GM19372 (cell line): ENCODE results near the gene QKI.
"Not testable (repeated sequence)": the region's sequence is repeated elsewhere in the genome, so short reads cannot be mapped to it uniquely, and the experiment has no call there.

Source experiments
- ATAC-seq: cut with Tn5 transposase; IDR thresholded peaks from one replicate; pipeline ENCODE4 v1.9.1; 2021; ENCODE audit warnings: mild to moderate bottlenecking, low read depth, moderate library complexity; ENCODE audit not compliant: unreplicated experiment

The QKI gene

GRCh38 chr6:163470611-163471010 lies 56.1 kb downstream of the QKI start:
- ATAC-seq: no peak

- ATAC-seq: no peak
Observed at GRCh38 chr6:163474581-163474980, 60.1 kb downstream of the QKI start.

DNA sequence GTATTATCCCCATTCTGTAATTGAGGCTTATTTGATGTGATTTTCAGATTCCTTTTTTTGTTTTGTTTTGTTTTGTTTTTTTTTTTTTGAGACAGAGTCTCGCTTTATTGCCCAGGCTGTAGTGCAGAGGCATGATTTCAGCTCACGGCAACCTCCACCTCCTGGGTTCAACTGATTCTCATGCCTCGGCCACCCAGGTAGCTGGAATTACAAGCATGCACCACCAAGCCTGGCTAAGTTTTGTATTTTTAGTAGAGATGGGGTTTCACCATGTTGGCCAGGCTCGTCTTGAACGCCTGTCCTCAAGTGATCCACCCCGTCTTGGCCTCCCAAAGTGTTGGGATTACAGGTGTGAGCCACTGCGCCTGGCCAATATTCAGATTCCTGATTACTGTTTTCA lies 62.4 kb downstream of the QKI start:
- not testable (repeated sequence) for ATAC-seq

GRCh38 chr6:163483107-163483506 lies 68.6 kb downstream of the QKI start:
- ATAC-seq: no peak

DNA sequence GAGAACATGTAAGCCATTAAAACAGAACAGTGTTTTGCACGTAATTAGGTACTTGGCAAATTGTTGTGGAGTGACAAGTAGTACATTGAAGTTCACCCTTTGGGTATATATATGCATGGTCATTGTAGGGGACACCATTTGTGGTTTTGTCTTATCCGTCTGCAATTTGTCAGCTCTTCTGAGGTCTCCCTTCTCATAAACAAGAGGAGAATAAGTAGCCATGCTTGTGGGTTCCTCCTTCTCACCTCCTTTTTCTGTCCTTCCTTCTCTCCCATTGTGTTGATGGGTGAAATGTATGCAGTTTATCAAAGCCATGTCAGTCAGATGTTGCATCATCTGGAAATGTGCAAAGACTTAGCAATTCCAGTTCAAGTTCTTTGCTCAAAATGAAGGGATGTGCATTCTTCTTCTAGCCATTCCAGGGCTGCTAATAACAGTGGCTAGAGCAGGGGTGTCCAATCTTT lies 70.9 kb downstream of the QKI start:
- ATAC-seq: no peak

GRCh38 chr6:163486821-163487220 lies 72.3 kb downstream of the QKI start:
- no peak for ATAC-seq

GRCh38 chr6:163487606-163488005 lies 73.1 kb downstream of the QKI start:
- no peak for ATAC-seq

DNA sequence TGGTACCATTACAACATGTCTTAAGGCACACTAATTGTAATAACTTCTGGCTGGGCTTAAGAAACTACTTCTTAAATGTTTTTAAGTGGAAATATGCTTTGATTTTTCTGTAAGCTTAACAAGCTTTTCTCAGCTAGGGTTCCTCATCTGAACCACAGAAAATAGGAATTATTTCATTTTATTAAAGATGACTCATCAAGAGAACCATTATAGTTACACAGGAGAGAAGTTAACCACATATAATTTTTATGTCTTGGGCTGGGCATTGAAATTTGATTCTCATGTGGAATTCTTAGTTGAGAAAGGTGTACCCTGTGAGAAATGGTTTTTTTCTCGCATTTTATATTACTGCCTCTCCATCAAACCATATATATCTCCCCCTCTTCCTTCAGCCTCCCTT lies 75.1 kb downstream of the QKI start:
- no peak for ATAC-seq

GRCh38 chr6:163490826-163491577 lies 76.5 kb downstream of the QKI start:
- ATAC-seq: no peak

DNA sequence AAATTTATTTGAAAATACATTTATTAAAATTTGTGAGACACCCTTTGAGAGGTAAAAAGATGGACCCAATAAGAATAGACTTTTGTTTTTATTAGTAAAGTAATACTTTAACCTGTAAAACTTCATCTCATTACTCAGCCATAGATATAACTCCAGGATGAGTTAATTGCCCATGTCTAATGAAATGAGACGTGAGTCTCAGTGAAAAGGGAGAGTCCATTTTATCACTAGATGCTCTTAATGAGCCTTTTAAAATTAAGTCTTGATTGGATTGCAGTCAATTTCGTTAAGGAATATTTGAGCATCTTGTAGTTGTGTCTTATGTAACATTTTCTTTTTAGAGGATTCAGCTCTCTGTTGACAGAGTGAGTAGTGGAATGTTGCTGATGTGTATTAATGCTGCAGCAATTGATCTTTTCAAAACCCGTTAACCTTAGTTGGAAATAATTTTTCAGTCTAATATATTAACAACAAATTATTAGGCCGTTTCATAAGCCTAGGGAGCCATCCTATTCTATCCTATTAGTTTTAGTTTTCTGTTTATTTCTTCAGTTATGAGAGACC lies 77.3 kb downstream of the QKI start:
- ATAC-seq: no peak

DNA sequence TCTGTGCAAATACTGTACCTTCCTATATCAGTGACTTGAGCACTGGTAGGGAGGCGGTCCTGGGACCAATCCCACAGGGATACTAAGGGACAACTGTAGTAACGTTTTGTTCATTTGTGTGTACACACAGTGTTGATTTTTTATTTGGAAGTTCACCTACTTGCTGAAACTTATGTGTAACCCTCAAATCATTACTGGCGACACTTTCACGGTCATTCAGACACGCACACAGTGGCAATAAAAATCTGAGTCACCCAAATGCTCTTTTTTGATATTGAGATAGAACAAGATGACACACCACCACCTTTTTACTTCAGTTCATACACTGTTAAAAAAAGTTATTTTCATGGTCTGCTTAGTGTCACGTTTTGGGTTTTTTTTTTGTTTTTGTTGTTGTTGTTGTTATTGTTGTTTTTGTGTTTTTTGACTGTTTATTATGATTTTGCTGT lies 79.8 kb downstream of the QKI start:
- no peak for ATAC-seq

- ATAC-seq: no peak
Observed at GRCh38 chr6:163496205-163496604, 81.7 kb downstream of the QKI start.

GRCh38 chr6:163500105-163500504 lies 85.6 kb downstream of the QKI start:
- ATAC-seq: no peak

GRCh38 chr6:163501026-163501425 lies 86.5 kb downstream of the QKI start:
- ATAC-seq: no peak

GRCh38 chr6:163501439-163501838 lies 86.9 kb downstream of the QKI start:
- ATAC-seq: no peak

DNA sequence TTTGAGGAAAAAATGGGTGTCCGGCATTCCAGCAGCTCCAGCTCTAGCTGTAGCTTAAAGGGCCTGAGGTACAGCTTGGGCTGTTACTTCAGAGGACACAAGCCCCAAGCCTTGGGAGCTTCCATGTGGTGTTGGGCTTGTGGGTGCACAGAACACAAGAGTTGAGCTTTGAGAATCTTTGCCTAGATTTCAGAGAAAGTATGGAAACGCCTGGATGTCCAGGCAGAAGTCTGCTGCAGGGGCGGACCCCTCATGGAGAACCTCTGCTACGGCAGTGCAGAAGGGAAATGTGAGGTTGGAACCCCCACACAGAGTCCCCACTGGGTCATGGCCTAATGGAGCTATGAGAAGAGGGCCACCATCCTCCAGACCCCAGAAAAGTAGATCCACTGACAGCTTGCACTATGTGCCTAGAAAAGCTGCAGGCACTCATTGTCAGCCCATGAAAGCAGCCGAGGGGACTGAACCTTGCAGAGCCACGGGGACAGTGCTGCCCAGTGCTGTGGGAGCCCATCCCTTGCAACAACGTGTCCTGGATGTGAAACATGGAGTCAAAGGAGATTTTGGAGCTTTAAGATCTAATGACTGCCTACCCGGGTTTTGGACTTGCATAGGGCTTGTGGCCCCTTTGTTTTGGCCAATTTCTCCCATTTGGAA lies 90.6 kb downstream of the QKI start:
- no peak for ATAC-seq

DNA sequence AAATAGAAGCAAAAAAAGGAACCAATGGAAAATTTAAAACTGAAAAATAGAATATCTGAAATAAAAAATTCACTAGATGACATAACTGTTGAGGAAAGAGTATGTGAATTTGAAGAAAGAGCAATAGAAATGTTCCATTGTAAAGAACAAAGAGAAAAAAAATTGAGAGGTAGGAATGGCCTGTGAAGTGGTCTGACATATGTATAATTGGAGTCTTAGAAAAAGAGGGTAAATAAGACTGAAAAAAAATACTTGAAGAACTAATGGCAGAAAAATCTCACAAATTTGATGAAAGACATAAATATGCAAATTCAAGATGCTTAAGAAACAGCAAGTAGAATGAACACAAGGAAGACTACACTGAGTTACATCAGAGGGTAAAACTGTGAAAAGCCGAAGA lies 93.4 kb downstream of the QKI start:
- no peak for ATAC-seq

DNA sequence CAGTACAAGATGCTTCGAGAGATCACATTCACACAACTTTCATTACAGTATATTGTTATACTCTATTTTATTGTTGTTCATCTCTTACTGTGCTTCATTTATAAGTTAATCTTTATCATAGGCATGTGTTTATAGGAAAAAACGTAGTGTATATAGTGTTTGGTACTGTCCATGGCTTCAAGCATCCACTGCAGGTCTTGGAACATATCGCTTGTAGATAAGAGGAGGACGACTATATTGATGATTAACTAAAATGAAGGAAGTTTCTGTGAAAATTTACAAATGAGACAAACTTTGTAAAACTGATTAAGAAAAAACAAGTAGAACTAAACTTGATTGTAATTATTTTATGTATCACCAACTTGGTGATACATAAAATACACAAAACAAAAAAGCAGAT lies 98.5 kb downstream of the QKI start:
- ATAC-seq: no peak

DNA sequence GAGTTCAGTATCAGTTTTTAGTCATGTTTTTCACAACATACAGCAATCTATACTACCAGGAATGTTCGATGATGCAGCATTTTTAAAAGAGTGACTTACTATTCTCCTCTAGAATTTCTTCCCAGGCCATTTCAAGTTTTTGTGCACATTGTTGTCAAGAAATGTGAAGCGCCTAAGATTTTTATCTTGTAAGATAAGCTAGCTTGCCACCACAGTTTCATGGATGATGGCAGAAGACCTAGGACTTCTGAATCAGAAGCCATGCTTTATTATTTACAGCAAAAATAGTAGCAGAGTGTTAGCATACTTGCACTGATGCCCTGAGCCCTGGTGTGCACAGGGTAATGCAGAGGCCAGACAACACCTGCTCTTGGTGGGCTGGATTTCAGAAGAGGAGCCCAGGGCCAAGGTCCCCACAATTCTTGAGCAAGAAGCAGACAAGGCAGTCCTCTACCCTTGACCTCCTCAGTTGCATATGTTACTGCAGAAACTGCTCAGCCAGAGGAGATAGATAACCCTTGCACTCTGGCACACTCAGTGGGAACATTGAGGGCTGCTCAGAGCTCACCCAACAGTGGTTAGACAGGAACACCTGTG lies 99.2 kb downstream of the QKI start:
- ATAC-seq: no peak

GRCh38 chr6:163516908-163517307 lies 102.4 kb downstream of the QKI start:
- no peak for ATAC-seq

- ATAC-seq: no peak
Observed at GRCh38 chr6:163520956-163521355, 106.4 kb downstream of the QKI start.
